GM12872 (cell line): ENCODE results near the gene MCF2L.

Experiments used
- CTCF ChIP-seq: IDR thresholded peaks from 3 replicates; pipeline ENCODE4 v1.5.1; 2011; ENCODE audit warnings: low read depth, mild to moderate bottlenecking, low read length, moderate library complexity; ENCODE audit not compliant: insufficient read depth

The MCF2L gene

GRCh38 chr13:113013303-113013702 is 44.3 kb downstream of the MCF2L start:
- TF ChIP-seq CTCF = no peak

GRCh38 chr13:113013878-113014751 is 45.1 kb downstream of the MCF2L start:
- no peak for TF ChIP-seq CTCF

GRCh38 chr13:113014752-113015745 is 46.0 kb downstream of the MCF2L start:
- no peak for TF ChIP-seq CTCF

- no peak for TF ChIP-seq CTCF
These were observed 47.0 kb downstream of the MCF2L start for GRCh38 chr13:113015826-113016525.

GRCh38 chr13:113016526-113017295 is 47.7 kb downstream of the MCF2L start:
- no peak for TF ChIP-seq CTCF

- TF ChIP-seq CTCF = no peak
These were observed 48.6 kb downstream of the MCF2L start for GRCh38 chr13:113017506-113018215.
